PC-9 (cell line): Measurements from ENCODE around the gene KRT9. TPM values are rescaled to one million over a fixed set of nuclear protein-coding genes. Genes with fewer than 3 reads are reported as not detected.

Source experiments
- BruUV-seq: library from RNA; stranded (reverse); fragments of 400-500 nt; replicated peaks from 2 replicates; lab custom pipeline; 2021; lab: Mats Ljungman, UMichigan
- CTCF ChIA-PET: fragments of 300-600 bp; sonication (Branson Sonifier 250); formaldehyde crosslinking; loops from one replicate; lab custom pipeline; 2022; ENCODE audit warnings: antibody characterized with exemption; lab: Charles Lee
- POLR2A ChIA-PET: fragments of 300-600 bp; sonication (Branson Sonifier 250); formaldehyde crosslinking; loops from one replicate; lab custom pipeline; 2022; ENCODE audit warnings: antibody characterized with exemption; ENCODE audit not compliant: unreplicated experiment; lab: Charles Lee
- DNase-seq, 2 experiments: peaks; one replicate each; pipeline versions ENCODE4 v3.0.0 to v3.0.0-alpha.2; 2015 to 2022; ENCODE audit warnings: mixed read lengths in 1 of 2
- H2AFZ ChIP-seq: fragments of 200-600 bp; sonication (generic); 2 replicates; pipeline ENCODE4 v1.8.1; 2017; ENCODE audit warnings: antibody characterized with exemption
- H3F3A ChIP-seq: fragments of 200-600 bp; sonication (generic); 2 replicates; pipeline ENCODE4 v1.8.1; 2017; ENCODE audit warnings: antibody characterized with exemption, mild to moderate bottlenecking, low read depth; ENCODE audit not compliant: insufficient read depth
- H3K27ac ChIP-seq: fragments of 200-600 bp; sonication (generic); 2 replicates; pipeline ENCODE4 v1.6.1; 2016; ENCODE audit warnings: mixed run types
- H3K27me3 ChIP-seq: fragments of 200-600 bp; sonication (generic); 2 replicates; pipeline ENCODE4 v1.6.1; 2016; ENCODE audit warnings: low read depth, mixed run types; ENCODE audit not compliant: insufficient read depth
- H3K36me3 ChIP-seq: fragments of 200-600 bp; sonication (generic); 2 replicates; pipeline ENCODE4 v1.6.1; 2016; ENCODE audit warnings: low read depth, mixed run types
- H3K4me1 ChIP-seq: fragments of 200-600 bp; sonication (generic); replicated peaks from 2 replicates; pipeline ENCODE4 v1.6.1; 2016; ENCODE audit warnings: mixed run types; ENCODE audit not compliant: insufficient read depth
- H3K4me2 ChIP-seq: fragments of 200-600 bp; sonication (generic); 2 replicates; pipeline ENCODE4 v1.6.1; 2017; ENCODE audit warnings: mixed run types
- H3K4me3 ChIP-seq: fragments of 200-600 bp; sonication (generic); 2 replicates; pipeline ENCODE4 v1.6.1; 2016; ENCODE audit warnings: mixed run types
- H3K79me2 ChIP-seq: fragments of 200-600 bp; sonication (generic); 2 replicates; pipeline ENCODE4 v1.6.1; 2017; ENCODE audit warnings: low read depth, mixed run types
- H3K9me2 ChIP-seq: fragments of 200-600 bp; sonication (generic); 2 replicates; pipeline ENCODE4 v1.8.1; 2017; ENCODE audit warnings: mild to moderate bottlenecking; ENCODE audit not compliant: insufficient read depth
- H3K9me3 ChIP-seq: fragments of 200-600 bp; sonication (generic); 2 replicates; pipeline ENCODE4 v1.8.1; 2016; ENCODE audit warnings: low read depth; ENCODE audit not compliant: insufficient read depth
- H4K20me1 ChIP-seq: fragments of 200-600 bp; sonication (generic); 2 replicates; pipeline ENCODE4 v1.8.1; 2017; ENCODE audit not compliant: insufficient read depth
- CTCF ChIP-seq: fragments of 200-600 bp; sonication (generic); conservative IDR thresholded peaks from 2 replicates; pipeline ENCODE4 v1.6.1; 2017; ENCODE audit warnings: mixed run types, antibody characterized with exemption, mild to moderate bottlenecking, moderate library complexity
- EZH2 ChIP-seq: fragments of 200-600 bp; sonication (generic); IDR thresholded peaks from 2 replicates; pipeline ENCODE4 v1.8.0; 2017; ENCODE audit warnings: antibody characterized with exemption, low read depth
- intact Hi-C: fragments of 100-400 bp; cut with micrococcal nuclease; formaldehyde crosslinking; loops from one replicate; pipeline ENCODE4 v1.10.0; 2022; ENCODE audit not compliant: unreplicated experiment
- total RNA-seq: library from RNA; stranded (reverse); gene quantifications from 2 replicates; pipeline ENCODE4 v1.2.3, GENCODE V29; 2021

The KRT9 gene
- total RNA-seq, 1 experiment from 2014 or later = 0.55 TPM

GRCh38 chr17:41619036-41619926 is 47.4 kb upstream of the KRT9 start:
- no TSS peak for BruUV-seq
- H3K4me3 ChIP-seq = no peak overlapping the region
- H3K4me2 ChIP-seq = 0 out of 2 replicates have a peak overlapping the region, but pooled peaks have one; percentile 37
- H3K36me3 ChIP-seq = no peaks in the 10 kb centered on the region
- no peaks in the 10 kb centered on the region for H3K27me3 ChIP-seq
- H3F3A ChIP-seq = peaks cover 9% of the 10 kb centered on the region; the same call in 1 of the 2 replicates
- no peak overlapping the region for H3K27ac ChIP-seq
- peak in 1 of 2 experiments; percentile 53 for DNase-seq
- no peak overlapping the region for H2AFZ ChIP-seq
- H3K9me2 ChIP-seq = no peaks in the 10 kb centered on the region
- ChIA-PET CTCF (interaction anchor here (0.7 kb wide), 1 partner anchor 12 kb away, joined by 3 read pairs; no protein-coding TSS in a partner anchor), POLR2A (interaction anchor here (0.6 kb wide), 1 partner anchor 86 kb away, joined by 4 read pairs; no protein-coding TSS in a partner anchor)
- no peaks in the 10 kb centered on the region for H4K20me1 ChIP-seq
- H3K9me3 ChIP-seq = no peaks in the 10 kb centered on the region
- H3K79me2 ChIP-seq = no peaks in the 10 kb centered on the region
- intact Hi-C loops = no loop called here
- no peak for TF ChIP-seq EZH2
- TF ChIP-seq CTCF = no peak
- H3K4me1 ChIP-seq = peaks cover 32% of the 10 kb centered on the region

GRCh38 chr17:41618341-41619035 is 46.6 kb upstream of the KRT9 start:
- BruUV-seq = no TSS peak

More at GRCh38 chr17:41618341-41619035, 46.6 kb upstream of the KRT9 start:
- peaks cover 32% of the 10 kb centered on the region for H3K4me1 ChIP-seq
- POLR2A ChIA-PET = interaction anchor here (0.5 to 0.6 kb wide), 2 partner anchors 59 to 85 kb away, joined by 4 to 7 read pairs; no protein-coding TSS in a partner anchor
- no peaks in the 10 kb centered on the region for H3K9me3 ChIP-seq
- H3K9me2 ChIP-seq = no peaks in the 10 kb centered on the region
- H3K4me2 ChIP-seq = no peak overlapping the region; the same call in 1 of the 2 replicates
- H2AFZ ChIP-seq = no peak overlapping the region
- H3K79me2 ChIP-seq = no peaks in the 10 kb centered on the region
- peak in 1 of 2 experiments; percentile 48 for DNase-seq
- no peaks in the 10 kb centered on the region for H3K36me3 ChIP-seq
- no peaks in the 10 kb centered on the region for H4K20me1 ChIP-seq
- H3K27ac ChIP-seq = no peak overlapping the region
- CTCF ChIA-PET = interaction anchor here (0.7 kb wide), 1 partner anchor 13 kb away, joined by 3 read pairs; no protein-coding TSS in a partner anchor
- H3F3A ChIP-seq = peaks cover 9% of the 10 kb centered on the region; the same call in 1 of the 2 replicates
- TF ChIP-seq CTCF (no peak), EZH2 (no peak)
- intact Hi-C loops = no loop called here
- H3K4me3 ChIP-seq = no peak overlapping the region
- H3K27me3 ChIP-seq = no peaks in the 10 kb centered on the region
